GM15510 (cell line): ENCODE data around the gene AKAP6.

ENCODE experiments used
- POLR2A ChIP-seq: IDR thresholded peaks from 3 replicates; pipeline ENCODE4 v1.6.1; 2011; ENCODE audit warnings: borderline replicate concordance; ENCODE audit not compliant: insufficient read length; ENCODE audit errors: extremely low read depth

AKAP6 gene

DNA sequence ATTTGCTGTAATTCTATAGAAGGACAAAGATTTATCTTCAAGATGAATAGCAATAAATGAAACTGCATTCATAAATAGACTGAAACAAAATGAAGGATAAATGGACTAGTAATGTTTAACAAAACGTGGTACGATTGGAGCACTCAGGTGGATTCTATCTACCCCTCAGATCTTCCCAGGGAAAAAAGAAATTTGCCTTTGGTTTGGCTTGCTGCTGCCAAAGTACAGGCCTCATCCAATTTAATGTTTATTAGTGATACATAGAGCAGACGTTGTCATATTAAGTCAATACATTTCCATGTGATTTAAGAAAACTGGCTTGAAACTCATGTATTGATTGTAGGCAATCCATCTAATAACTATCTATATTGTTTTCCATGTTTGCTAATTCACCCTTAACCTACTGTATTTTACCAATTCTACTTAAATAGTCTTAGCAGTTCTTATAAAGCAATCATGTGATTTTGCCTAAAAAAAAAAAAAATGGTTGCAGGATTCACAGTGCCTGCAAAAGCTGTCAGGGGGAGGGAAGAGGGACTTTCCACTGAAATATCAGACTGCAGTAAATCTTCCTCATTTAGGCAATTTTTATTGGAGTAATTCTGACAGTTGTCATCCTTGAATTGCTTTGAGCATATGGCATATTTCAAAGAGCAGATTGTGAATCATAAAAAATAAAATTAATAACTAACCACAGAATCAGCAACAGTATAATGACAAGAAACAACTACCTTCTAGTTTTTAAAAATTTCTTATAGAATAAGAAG is 367.4 kb downstream of the AKAP6 start:
- TF ChIP-seq POLR2A, result no peak

GRCh38 chr14:32697114-32697513 is 368.0 kb downstream of the AKAP6 start:
- TF ChIP-seq POLR2A, result no peak

GRCh38 chr14:32697704-32698103 is 368.6 kb downstream of the AKAP6 start:
- no peak for TF ChIP-seq POLR2A

- TF ChIP-seq POLR2A, result no peak
Observed at GRCh38 chr14:32698831-32699230, 369.7 kb downstream of the AKAP6 start.

DNA sequence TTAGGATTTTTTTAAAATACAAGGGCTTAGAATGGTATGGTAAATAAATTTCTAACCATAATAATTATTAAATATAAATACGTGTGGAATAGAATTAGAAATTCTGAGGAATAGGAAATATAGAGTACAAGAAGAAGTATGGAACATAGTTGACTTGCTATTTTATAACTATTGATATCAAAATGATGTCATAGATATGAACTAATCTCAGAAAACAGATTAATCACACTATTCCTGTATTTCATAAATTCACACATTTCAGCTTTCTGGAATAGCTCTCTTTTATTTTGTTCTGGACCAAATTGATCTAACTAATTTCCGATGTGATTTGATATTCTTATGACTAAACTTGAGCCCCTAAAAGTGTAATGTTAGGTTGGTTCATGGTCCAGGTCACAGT is 372.4 kb downstream of the AKAP6 start:
- no peak for TF ChIP-seq POLR2A

GRCh38 chr14:32702088-32702487 is 373.0 kb downstream of the AKAP6 start:
- no peak for TF ChIP-seq POLR2A

GRCh38 chr14:32702562-32702961 is 373.5 kb downstream of the AKAP6 start:
- no peak for TF ChIP-seq POLR2A

DNA sequence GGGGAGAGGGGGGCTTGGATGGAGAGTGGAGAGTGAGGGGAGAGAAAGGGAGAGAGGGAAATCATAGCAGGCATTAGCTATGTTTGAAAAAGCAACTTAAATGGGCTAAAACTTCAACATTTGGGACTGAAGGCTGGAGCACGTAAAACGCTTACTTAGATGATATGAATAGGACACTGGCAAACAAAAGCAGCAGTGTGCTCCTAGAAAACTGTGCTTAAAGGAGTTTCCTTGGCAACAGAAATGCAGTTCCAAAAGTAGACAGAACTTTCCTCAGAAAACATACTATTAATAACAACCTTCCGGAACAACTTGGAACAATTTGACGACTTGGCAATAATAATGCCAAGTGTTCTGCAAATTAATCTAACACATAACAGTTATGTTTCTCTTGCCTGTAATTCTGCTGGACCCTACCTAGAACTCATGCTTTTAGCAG is 374.1 kb downstream of the AKAP6 start:
- no peak for TF ChIP-seq POLR2A

DNA sequence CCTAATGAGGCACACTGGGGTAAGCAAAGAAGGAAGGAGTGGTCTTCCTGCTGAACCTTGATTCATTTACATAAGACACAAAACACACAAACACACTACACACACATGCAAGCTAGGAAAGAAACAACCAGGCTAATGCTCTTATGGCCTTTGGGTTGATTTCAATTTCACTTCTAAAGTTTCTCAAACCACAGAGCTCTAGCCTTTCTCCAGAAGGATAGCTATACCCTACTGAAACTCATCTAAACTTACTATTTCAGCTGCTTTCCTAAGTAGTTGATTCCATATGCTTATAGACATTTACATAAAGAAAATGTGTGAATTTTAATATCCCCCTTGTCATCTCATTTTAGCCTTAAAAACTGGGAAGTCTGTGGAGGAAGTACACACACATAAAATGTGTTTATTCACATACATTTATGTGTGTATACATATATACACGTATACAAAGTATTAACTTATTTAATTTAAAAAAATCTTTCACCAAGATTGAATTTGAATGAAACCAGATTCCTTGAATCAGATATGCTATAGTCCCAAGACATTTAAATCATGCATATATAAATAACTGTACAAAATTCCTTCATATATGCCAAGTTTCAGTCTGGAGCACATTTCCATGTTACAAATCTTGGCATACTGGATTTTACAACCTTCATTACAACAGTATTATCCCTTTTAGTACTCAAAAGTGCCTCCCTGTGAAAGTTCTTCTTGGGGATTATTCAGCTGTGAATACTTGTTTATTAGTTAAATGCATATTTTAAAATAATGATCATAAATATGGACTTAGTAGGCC is 377.8 kb downstream of the AKAP6 start:
- TF ChIP-seq POLR2A, result no peak

DNA sequence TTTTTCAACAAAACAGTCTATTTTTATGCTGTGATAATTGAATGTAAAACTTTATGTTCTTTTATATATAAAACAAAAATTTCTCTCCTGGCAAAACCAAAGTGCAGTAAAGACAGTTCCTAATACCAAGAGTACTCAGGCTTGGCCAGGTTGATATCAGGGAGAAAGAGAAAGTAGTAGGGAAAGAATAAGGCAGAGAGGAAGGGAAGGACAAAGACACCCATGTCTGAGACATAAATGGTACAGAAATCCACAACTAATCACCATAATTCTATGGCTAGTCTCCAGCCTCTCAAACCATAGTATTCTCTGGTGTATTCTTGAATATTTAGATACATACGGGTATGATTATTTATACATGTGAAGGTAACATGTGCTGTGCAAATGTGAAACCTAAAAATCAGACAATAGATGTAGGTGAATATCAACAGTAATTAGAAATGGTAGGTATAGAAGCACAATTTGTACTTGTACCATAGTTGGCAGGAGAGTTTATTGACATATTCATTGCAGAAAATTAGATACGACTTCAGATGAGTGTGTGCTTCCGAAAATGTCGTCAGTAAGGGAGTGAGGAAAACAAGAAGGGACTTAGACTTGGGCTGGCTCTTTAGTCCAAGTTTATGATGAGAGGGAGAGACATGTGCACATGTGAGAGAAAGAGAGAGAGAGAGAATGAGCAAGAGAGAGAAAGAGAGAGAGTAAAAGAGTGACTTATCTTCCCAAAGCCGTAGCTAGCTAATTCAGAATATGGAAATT is 378.8 kb downstream of the AKAP6 start:
- no peak for TF ChIP-seq POLR2A

- no peak for TF ChIP-seq POLR2A
Observed at GRCh38 chr14:32709027-32709426, 379.9 kb downstream of the AKAP6 start.

GRCh38 chr14:32710231-32710671 is 381.2 kb downstream of the AKAP6 start:
- TF ChIP-seq POLR2A, result no peak

DNA sequence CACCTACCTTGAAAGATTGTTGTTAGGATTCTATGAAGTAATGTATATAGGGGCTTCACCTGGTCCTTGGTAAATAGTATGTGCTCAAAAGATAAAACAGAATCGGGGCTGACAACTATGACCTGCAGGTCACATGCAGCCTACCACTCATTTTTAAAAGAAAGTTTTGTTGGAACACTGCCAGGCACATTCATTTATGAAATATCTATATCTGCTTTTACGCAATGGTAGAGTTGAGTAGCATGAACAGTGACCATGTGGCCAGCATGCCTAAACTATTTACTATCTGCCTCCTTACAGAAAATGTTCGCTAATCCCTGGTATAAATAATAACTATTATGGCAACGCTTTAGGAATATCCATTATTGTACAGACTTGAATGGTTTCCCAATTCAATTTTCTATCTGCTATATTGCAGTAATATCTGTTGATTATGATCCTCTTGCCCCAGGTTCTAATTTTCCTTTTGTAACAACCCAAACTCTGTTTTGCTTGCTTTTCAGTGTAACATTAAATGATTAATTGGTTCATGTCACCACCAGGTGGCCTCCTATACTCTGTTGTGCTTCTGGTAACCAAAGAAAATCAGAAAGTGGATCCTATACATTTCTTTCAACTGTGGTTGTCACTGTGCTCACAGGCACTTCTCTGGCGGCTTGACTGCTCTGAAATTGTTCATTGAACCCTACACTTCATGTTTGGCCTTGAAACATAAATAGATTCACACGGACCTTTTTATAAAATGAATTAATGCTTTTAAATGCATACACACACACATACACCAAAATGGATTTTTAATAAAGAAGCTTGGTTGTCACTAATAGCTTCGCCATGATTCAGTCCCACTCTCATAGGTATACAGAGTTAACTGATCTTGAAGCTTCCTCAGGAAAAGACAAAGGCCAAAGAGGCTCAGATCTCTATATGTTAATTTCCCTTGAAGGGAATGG is 381.9 kb downstream of the AKAP6 start:
- TF ChIP-seq POLR2A, result no peak

DNA sequence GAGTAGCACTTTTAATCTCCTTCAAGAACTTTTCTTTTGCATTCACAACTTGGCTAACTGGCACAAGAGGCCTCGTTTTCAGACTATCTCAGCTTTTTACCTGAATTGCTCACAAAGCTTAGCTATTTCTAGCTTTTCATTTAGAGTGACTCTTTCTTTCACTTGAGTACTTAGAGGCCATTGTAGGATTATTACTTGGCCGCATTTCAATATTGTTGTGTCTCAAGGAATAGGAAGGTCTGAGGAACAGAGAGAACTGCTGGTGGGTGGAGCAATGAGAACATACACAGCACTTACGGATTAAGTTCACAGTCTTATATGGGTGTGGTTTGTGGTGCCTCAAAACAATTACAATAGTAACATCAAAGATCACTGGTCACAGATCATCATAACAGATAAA is 384.8 kb downstream of the AKAP6 start:
- TF ChIP-seq POLR2A, result no peak
